ENCODE results near the gene WDR7.

The WDR7 gene

DNA sequence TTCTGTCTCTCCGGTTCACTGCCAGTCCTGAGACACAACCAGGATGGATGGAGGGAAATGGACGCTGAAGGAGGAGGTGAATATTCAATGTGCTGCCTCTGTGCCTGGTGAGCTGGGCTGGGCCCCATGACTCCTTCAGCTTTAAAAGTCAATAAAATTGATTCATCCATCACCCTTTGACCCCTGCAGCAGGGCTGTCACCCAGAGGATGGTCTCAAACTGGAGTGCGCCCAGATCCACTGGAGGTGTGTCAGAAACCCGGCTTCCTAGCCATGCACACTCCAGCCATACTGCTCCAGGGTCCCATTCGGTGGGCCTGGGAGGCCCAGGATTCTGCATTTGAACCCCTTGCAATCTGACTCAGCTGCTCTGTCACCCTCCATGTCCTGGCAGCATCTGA is 401.6 kb downstream of the WDR7 start:
- DNase-seq: no peak

DNA sequence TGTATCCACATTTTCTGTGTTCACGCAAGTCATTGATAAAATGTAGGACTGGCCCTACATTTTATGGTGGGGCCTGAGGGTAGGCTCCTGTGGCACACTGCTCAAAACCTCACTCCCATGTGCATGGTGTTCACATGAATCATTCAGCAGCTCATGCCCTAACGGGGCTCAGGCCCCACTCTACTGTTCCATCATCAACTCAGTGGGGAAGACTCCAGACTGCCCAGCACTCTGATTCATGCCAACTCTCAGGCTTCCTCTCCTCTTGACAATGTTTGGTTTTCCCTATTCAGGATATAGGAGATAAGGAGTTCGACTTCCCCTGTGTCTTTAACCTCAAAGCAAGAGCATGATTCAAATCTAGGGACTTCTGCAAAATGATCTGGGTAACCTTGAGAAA is 403.7 kb downstream of the WDR7 start:
- DNase-seq: no peak

DNA sequence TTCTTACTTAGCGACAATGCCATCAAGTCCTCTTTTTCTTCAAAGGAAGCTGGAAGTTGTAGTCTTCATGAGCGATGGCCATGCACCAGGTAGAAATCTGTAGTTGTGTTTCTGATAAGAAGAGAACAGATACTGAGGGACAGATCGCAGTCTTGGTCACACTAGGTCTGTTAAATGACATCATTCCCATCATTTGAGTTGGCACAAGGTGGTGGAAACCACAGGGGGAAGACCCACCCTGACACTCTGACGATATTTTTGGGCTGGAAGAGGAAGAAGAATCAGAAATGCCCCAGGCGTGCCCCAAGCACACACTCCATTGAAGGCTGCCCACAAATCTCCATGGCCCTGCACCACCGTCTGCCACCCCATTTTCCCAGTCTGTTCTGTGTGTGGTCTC is 406.7 kb downstream of the WDR7 start:
- no peak for DNase-seq

DNA sequence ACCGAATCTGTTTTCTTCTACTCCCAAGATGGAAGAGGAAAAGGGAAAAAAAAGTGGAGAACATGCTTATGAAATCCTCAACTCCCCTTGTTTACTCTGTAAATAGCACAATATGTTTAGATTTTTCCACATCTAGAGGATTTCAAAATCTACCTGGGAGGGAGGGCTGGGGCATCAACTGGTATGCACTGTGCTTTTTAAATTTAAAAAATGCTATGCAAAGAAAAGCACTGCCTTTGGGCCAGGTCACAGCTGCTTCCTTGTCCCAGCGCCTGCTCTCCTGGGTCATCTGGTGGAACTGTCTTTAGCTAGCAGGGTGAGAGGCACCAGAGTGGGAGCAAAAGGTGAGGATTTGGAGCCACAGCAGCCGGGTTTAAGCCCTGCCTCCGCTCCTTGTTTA is 407.6 kb downstream of the WDR7 start:
- DNase-seq: no peak

DNA sequence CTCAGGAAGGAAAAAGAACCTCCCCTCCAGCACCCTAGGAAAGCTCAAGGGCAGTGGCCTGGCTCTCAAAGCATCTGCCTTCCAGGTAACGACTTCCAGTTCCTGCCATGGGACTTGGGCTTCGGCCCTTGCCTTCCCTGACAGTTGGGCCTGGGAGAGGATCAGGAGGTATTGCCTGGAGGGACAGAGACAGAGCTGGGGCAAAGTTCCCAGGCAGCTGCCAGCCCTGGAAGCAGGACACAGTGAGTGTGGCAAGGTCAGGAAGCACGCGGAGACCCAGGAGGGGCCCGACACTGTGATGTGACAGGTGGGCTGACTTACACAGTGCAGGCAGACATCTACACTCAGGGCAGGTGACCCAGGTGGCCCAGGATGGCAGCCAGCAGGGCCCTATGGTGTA is 408.2 kb downstream of the WDR7 start:
- no peak for DNase-seq

DNA sequence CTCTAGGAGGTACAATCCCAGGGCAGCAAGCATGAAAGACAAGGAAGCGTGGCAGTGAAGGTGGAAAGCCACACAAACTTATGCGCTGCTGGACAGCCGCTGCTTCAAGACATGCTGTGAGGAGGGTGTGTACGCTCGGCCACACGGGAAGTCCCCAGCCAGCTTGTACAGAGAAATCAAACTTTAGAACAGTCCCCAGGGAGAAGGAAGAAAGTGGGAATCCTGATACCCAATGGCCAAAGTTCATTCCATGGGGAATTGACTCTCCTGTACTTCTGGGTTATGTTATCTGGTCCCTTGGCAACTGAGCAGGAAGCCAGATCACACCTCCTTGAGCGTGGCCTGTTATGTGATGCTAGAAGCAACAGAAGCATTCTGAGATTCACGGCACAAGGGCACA is 409.7 kb downstream of the WDR7 start:
- no peak for DNase-seq

DNA sequence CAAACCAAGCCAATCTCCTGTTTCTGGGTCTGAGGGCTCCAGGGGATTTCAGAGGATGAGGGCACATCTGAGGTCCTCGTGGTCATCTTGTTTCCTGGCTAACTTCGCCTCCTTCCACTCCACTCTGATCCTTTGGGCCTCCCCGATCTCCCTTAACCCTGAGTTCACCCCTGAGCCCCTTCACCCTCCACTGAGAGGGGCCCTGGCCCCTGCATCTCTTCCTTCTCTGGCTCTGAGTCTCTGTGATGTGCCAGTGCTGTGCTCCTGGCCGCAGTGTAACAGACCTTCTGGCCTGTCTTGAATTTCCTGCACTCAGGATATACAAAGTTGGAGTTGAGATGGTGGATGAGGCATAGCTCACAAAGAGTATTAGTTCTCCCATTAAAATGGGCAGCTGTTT is 411.0 kb downstream of the WDR7 start:
- no peak for DNase-seq

DNA sequence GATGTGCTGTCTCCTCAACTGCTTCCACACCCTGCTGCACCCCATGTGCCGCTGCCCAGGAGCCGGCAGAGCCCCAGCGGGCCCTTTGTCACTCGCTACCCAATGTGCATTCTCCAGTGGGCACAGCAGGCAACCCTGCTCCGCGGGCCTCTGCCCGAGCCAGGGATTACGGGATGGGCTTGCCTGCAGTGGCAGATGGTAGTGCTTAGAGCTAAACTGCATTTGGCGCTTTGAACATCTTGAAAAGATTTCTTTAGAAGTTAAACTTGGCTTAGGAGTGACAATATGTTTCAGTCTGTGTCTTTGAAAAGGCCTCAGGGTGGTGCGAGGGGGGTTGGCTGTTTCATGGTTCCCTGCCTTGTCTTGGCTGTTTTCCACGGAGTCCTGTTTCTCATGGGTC is 411.7 kb downstream of the WDR7 start:
- no peak for DNase-seq

DNA sequence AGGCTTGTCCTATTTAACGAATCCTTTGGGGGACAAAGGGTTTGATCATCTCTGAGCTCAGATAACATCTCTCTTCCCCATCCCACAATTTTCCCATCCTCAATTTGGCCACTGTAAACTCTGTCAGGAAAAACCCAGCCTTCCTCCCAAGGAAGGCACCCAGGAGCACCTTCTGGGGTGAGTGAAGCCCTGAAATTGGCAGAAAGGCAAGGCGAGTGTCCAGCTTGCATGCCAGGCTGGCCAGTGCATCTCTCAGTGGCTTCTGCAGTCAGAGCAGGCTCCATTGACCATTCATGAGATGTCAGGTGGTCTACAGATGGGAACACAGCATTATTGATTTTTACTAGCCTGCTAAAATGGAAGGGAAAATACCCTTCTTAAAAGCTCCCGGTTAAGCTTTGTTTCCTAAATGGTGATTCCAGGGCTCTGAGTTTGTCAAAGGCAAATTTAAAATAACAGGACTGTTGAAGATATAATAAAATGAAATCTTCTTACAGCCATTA is 412.5 kb downstream of the WDR7 start:
- no peak for DNase-seq

DNA sequence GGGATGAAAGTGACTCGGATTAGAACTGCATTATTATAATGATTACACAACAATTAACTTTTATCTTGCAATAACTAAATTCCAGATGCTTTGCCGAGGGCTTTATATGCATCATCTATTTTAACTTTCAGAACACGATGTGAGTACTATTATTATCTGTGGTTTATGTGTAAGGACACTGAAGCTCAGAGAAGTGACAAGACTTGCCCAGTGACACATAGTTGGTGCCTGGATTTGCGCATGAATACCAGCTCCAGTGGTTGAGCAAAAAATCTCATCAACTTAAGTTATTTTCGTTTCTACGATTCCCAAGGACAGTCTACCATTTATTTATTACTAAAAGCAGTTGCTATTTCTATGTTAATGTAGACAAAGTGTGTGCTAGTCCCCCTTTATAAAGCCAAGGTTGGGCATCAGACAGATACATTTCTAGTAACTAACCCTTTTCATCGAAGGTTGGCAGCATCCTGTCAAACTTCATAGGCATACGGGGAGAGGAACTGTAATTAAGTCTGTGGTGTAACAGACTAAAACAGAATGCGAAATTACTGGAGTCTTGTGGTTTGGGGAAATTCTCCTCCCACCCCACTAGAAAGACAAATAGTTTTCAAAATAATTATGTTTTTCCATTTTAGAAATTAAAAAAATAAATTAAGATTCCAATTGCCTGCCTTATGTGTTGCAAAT is 422.5 kb downstream of the WDR7 start:
- no peak for DNase-seq

DNA sequence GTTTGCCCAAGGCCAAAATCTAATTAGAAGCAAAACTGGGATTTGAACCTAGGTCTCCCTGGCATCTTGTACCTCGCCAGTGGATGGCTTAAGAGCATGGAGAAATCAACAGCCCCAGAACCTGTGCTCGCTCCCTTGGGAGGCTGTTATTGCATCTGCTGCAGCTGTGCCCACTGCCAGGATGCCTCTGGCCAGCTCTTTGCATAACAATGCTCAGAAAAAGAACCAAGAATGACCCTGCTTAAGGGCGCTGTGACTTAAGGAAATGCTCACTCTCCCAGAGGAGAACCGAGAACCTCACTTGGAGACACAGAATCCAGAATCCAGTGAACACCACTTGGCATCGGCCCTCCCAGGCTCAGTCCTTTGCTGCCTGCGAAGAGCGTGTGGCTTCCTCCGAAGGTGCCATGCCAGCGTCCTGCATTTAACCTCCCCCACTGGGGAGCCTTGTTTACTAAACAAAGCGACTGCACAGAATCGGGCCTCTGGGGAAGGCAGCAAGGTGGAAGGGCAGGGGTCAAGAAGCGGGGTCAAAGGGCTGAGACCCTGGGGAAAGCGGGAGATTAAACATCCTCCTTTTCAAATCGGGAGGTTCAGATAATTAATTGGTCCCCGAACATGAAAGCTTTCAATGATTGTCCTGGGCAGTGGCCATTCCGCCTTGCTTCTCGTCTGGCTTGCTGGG is 424.7 kb downstream of the WDR7 start:
- no peak for DNase-seq

DNA sequence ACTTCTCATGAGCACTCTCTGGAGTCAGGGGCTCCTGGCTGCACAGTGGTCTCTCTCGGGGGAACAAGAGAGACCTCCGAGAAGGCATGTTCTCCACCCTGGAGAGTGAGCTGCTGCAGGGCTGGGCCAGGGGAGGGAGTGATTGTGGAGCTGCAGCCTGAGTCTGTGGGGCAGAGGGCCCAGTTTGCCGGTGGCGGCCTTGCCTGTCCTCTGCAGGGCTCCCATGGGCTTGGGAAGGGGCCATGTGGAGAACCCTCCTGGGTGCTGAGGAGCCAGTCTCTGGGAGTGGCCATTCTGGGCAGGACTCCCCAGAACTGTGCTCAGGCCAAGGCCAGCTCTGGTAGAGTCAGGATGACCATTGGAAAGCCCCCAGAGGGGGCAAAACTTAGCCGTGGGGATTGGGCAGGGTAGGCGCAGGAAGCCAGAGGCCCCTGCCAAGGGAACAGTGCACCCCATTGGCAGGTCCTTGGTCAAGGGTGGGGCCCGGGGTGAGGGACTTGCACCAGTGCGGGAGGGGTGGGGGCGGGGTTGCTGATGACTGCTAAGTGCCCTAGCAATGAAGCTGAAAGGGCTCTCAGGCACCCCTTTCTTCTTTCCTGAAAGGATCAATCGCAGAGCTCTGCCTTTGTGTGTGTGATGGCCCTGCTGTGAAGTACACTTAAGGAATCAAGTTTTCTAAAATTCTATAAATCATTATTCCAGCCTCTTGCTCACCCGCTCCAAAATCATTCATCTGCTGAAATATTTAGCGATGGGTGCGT is 426.0 kb downstream of the WDR7 start:
- DNase-seq: no peak

DNA sequence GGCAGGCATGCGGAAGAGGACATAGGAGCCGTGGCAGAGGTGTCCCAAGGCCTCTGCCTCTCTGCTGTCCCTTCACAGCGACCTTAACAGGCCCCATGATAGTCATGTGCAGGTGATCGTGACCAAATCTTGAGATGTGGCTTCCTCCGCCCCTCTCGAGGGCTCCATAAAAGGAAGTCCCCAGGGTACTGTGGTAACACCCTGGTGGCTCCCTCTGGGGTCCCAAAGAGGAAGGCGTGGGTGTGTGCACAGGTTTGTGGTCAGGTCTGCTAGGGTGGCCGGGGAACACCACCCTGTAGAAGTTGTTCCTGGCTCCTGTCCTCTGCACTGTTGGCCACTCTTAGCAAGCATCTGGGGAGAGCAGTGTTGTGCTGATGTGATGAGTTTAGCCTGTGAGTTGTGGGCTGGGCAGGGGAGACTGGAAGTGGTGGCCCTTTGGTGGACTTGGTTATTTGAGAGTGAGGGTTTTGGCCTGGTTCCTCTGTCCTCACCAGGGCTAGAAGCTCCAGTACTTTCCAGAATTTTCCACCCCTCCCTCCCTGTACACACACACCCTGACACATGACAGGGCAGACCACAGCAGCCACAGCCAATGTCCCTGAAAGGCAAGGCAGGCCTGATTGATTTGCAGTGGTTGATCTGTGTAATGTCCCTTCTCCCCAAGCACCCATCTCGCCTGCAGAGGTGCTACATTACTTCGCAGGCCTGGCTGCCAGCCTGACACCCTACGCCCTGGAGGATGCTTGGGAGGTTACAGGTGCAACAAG is 426.8 kb downstream of the WDR7 start:
- peak; percentile 67 for DNase-seq

DNA sequence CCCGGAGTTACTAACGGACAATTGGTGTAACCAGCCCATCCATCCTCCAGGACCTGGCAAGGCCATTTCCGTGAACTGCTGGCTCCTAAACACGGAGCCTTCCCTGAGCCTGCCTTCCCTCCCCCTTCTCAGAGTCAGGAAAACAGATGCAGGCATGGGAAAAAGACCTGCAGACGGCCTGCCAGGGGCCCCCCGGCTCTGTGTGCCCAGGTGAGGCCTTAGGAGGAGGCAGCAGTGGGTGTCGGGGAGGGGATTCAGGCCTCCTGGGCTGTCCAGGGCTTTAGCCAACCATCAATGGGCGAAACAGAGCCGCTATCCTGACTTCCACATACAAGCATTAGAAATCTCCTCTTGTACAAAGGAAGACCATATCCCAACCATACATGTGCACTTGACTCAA is 427.5 kb downstream of the WDR7 start:
- DNase-seq: no peak

DNA sequence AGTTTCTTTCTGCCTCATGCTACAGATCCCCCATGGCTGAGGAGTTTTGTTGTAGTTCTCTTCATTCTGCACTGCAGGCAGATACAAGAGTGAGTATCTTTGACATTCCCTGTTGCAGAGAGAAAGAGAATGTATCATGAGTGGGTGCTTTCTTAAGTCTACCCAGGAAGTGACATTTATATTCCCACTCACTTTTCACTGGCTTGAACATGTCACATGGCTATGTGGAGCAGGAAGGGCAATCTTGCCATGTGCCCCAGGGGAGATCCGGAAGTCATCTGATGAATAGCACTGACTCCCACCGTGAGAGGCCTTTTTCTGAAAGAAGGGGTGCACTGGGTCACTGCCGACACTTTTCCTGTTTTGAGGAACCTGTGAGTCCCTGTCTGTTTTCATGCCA is 429.3 kb downstream of the WDR7 start:
- DNase-seq: no peak

DNA sequence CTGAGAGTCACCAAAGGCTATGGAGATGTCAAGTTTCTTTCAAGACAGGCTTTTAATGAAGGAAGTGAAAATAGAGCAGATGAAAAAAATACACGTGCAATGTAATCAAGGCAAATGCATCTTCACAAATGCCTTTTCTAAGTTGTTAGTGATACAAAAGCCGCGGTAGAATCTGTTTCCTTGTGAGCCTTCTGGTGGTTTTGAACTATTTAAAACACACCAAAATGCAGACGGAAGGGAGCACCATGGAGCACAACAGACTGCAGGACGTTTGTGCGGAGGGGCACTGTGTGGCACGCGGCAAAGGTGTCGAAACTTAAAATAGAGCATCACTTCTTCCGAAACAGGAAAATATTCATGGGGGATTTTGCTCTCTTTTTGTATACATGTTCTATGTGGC is 430.7 kb downstream of the WDR7 start:
- no peak for DNase-seq

DNA sequence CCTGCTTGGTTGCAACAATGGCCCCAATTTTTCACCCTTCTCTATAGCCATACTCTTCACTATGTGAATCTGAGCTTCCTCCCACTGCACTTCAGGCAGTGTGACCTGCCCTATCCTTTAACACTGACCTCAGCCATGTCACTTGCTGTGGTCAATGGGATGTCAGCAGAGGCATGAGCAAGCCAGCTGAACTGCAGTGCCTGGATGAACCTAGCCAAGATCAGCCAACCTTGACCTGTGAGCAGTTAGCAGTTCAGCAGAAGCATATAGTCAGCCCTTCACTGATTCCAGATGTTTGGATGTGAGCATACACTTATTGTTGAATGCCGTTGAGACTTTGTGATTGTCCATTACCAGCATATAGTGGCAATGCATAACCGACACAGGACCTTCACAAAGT is 432.3 kb downstream of the WDR7 start:
- no peak for DNase-seq

DNA sequence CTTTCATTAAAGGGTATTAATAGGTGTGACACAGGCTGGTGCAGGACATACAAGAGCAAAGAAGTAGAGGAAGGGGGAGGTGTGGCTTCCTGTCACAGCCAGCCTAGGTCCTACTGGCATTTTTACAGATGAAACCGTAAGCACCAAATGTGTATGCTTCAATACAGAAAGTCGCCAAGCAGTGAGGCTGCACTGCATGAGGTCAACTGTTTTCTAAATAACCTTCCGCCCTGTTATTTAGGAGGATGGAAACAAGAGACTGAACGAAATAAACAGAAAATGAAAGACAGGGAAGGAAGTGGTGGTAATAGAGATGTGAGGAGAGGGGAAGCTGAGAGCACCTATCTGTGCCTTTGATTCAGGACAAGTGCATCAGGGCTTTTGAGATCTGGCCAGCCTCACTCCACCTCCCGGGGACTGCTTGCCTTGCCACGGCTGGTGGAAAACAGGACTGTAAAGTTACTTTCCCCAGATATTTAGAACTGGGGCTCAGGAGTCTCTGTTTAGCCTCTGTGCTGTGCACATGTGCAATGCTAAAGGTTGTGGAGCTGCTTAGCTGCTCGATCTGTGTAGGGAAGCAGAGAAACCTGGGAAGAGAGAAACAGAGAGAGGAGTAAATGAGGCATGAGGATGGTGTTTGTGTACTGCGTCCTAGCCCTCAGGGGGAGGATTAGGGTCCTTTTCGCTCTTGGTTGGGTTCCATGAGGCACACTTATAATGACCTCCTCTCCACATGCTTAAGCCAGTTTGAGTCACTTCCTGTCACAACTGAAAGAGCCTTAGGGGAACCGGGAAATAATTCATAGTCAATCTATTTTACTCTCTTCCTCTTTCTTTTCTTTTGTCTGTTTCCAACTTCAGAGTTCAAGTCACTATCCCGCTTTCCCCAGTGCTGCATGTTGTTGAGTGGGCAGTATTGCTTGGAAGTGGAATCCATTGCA is 433.4 kb downstream of the WDR7 start:
- no peak for DNase-seq

DNA sequence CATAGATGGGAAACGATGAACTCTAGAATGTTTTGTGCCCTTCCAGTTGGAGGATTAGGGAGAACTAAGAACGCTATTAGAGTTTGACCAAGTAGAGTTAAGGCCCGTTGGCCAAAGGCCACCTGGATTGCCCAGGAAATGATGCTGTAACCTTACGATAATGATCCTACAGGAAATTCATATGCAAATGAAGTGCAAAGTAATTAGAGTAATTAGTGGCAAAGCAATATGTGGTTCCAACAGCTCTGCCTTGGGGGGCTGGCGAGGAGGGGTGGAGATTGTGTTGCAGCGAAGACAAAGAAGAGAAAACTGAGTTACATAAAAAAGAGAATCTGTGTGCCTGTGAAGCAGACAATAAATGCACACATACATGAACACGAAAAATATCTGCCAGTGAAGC is 434.2 kb downstream of the WDR7 start:
- DNase-seq: no peak

DNA sequence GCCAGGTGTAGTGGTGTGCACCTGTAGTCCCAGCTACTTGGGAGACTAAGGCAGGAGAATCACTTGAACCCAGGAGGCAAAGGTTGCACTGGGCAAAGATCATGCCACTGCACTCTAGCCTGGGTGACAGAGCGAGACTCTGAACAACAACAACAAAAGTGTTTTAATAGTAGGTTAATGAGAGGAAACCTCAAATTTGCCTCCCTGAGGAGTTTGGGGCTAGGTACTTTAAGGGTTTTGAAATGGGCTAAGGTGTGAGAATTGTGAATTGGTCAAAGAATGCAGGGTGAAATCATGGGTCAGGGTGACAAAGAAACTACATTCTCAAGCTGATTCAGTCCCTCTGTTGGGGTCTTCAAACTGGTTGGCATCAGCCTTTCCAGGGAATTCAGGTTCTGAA is 435.0 kb downstream of the WDR7 start:
- no peak for DNase-seq
